NCI-H82 (cell line): Measurements from ENCODE around the gene DENND5B.
"Not testable (repeated sequence)": the region's sequence is repeated elsewhere in the genome, so short reads cannot be mapped to it uniquely, and the experiment has no call there.

ENCODE experiments used
- DNase-seq: peaks from one replicate; lab custom pipeline; 2025; lab: John Stamatoyannopoulos, UW

Gene DENND5B

GRCh38 chr12:31557707-31558106, 33.2 kb downstream of the DENND5B start:
- no peak for DNase-seq

- not testable (repeated sequence) for DNase-seq
These were observed 35.5 kb downstream of the DENND5B start for GRCh38 chr12:31555466-31555865.

GRCh38 chr12:31550590-31550989, 40.3 kb downstream of the DENND5B start:
- DNase-seq = not testable (repeated sequence)

GRCh38 chr12:31536672-31537071, 54.3 kb downstream of the DENND5B start:
- no peak for DNase-seq

GRCh38 chr12:31533470-31533869, 57.5 kb downstream of the DENND5B start:
- no peak for DNase-seq

GRCh38 chr12:31531893-31532292, 59.0 kb downstream of the DENND5B start:
- DNase-seq = peak; percentile 47

- DNase-seq = no peak
These were observed 62.8 kb downstream of the DENND5B start for GRCh38 chr12:31528095-31528494.

- DNase-seq = no peak
These were observed 63.9 kb downstream of the DENND5B start for GRCh38 chr12:31527083-31527482.

- DNase-seq = no peak
These were observed 64.8 kb downstream of the DENND5B start for GRCh38 chr12:31526158-31526546.

GRCh38 chr12:31525496-31526157, 65.3 kb downstream of the DENND5B start:
- no peak for DNase-seq

GRCh38 chr12:31524791-31525495, 66.0 kb downstream of the DENND5B start:
- no peak for DNase-seq

GRCh38 chr12:31523306-31523705, 67.6 kb downstream of the DENND5B start:
- DNase-seq = no peak

GRCh38 chr12:31522607-31523006, 68.3 kb downstream of the DENND5B start:
- DNase-seq = no peak

GRCh38 chr12:31521964-31522363, 69.0 kb downstream of the DENND5B start:
- peak; percentile 70 for DNase-seq

- no peak for DNase-seq
These were observed 71.4 kb downstream of the DENND5B start for GRCh38 chr12:31519511-31519910.

- no peak for DNase-seq
These were observed 72.2 kb downstream of the DENND5B start for GRCh38 chr12:31518680-31519227.

GRCh38 chr12:31517994-31518393, 72.9 kb downstream of the DENND5B start:
- no peak for DNase-seq

GRCh38 chr12:31516702-31517101, 74.2 kb downstream of the DENND5B start:
- no peak for DNase-seq

GRCh38 chr12:31514912-31515311, 76.0 kb downstream of the DENND5B start:
- no peak for DNase-seq

- DNase-seq = no peak
These were observed 80.9 kb downstream of the DENND5B start for GRCh38 chr12:31510034-31510433.

GRCh38 chr12:31508436-31509150, 82.3 kb downstream of the DENND5B start:
- no peak for DNase-seq

- no peak for DNase-seq
These were observed 83.0 kb downstream of the DENND5B start for GRCh38 chr12:31507966-31508365.
